Inferior parietal cortex (tissue), 1 donor: ENCODE data around the gene RALGAPA1.
"Not testable (repeated sequence)": the region's sequence is repeated elsewhere in the genome, so short reads cannot be mapped to it uniquely, and the experiment has no call there.

Source experiments
- DNase-seq: peaks from one replicate; pipeline ENCODE4 v3.0.0-alpha.2; 2016; ENCODE audit errors: extremely low spot score

Gene RALGAPA1

GRCh38 chr14:35699791-35700444 is 109.2 kb downstream of the RALGAPA1 start:
- DNase-seq: no peak

- no peak for DNase-seq
Measured at GRCh38 chr14:35696575-35696974, 112.5 kb downstream of the RALGAPA1 start.

- DNase-seq: no peak
Measured at GRCh38 chr14:35696119-35696518, 113.0 kb downstream of the RALGAPA1 start.

GRCh38 chr14:35695647-35696046 is 113.4 kb downstream of the RALGAPA1 start:
- no peak for DNase-seq

- no peak for DNase-seq
Measured at GRCh38 chr14:35695072-35695471, 114.0 kb downstream of the RALGAPA1 start.

- no peak for DNase-seq
Measured at GRCh38 chr14:35689000-35689460, 120.1 kb downstream of the RALGAPA1 start.

GRCh38 chr14:35688126-35688826 is 120.8 kb downstream of the RALGAPA1 start:
- no peak for DNase-seq

GRCh38 chr14:35687335-35687939 is 121.7 kb downstream of the RALGAPA1 start:
- DNase-seq: peak; percentile 76

GRCh38 chr14:35683688-35684087 is 125.4 kb downstream of the RALGAPA1 start:
- not testable (repeated sequence) for DNase-seq

GRCh38 chr14:35682802-35683201 is 126.3 kb downstream of the RALGAPA1 start:
- DNase-seq: no peak

GRCh38 chr14:35678403-35679028 is 130.6 kb downstream of the RALGAPA1 start:
- DNase-seq: no peak

GRCh38 chr14:35669782-35670181 is 139.3 kb downstream of the RALGAPA1 start:
- no peak for DNase-seq

- no peak for DNase-seq
Measured at GRCh38 chr14:35666429-35667043, 142.6 kb downstream of the RALGAPA1 start.

GRCh38 chr14:35661875-35662274 is 147.2 kb downstream of the RALGAPA1 start:
- no peak for DNase-seq

GRCh38 chr14:35653045-35653444 is 156.1 kb downstream of the RALGAPA1 start:
- no peak for DNase-seq

- DNase-seq: no peak
Measured at GRCh38 chr14:35643513-35643912, 165.6 kb downstream of the RALGAPA1 start.

GRCh38 chr14:35637851-35638250 is 171.2 kb downstream of the RALGAPA1 start:
- no peak for DNase-seq

- no peak for DNase-seq
Measured at GRCh38 chr14:35637269-35637668, 171.8 kb downstream of the RALGAPA1 start.

GRCh38 chr14:35632676-35633075 is 176.4 kb downstream of the RALGAPA1 start:
- DNase-seq: no peak

GRCh38 chr14:35632271-35632670 is 176.8 kb downstream of the RALGAPA1 start:
- DNase-seq: no peak

- no peak for DNase-seq
Measured at GRCh38 chr14:35631071-35631805, 177.9 kb downstream of the RALGAPA1 start.
